CD4-positive, alpha-beta memory T cell (primary cell): Measurements from ENCODE around the gene RASD2. TPM values are rescaled to one million over a fixed set of nuclear protein-coding genes. Genes with fewer than 3 reads are reported as not detected.
"Not testable (repeated sequence)": the region's sequence is repeated elsewhere in the genome, so short reads cannot be mapped to it uniquely, and the experiment has no call there.

Experiments
- CTCF ChIA-PET: fragments of 350-600 bp; sonication (Branson Sonifier 250); formaldehyde crosslinking; loops from one replicate; lab custom pipeline; 2021; ENCODE audit warnings: inconsistent platforms; ENCODE audit not compliant: partially characterized antibody; lab: Charles Lee
- POLR2A ChIA-PET: fragments of 350-600 bp; sonication (Branson Sonifier 250); formaldehyde crosslinking; loops from one replicate; lab custom pipeline; 2021; ENCODE audit not compliant: partially characterized antibody; lab: Charles Lee
- DNase-seq, 5 donors: peaks; one replicate each; pipeline versions ENCODE4 v3.0.0 to v3.0.0-alpha.2; 2020 to 2022; ENCODE audit warnings: mixed read lengths in 1 of 5
- H3K27ac ChIP-seq: one replicate; pipeline ENCODE4 v1.7.0; 2013; ENCODE audit warnings: low read depth, low read length
- H3K27me3 ChIP-seq: 2 replicates; pipeline ENCODE4 v1.7.0; 2013; ENCODE audit warnings: mild to moderate bottlenecking, low read length, moderate library complexity; ENCODE audit not compliant: insufficient read depth
- H3K36me3 ChIP-seq: 2 replicates; pipeline ENCODE4 v1.7.0; 2013; ENCODE audit warnings: mild to moderate bottlenecking, low read length, moderate library complexity; ENCODE audit not compliant: insufficient read depth
- H3K4me1 ChIP-seq: 2 replicates; pipeline ENCODE4 v1.7.0; 2013; ENCODE audit warnings: mild to moderate bottlenecking, low read length, moderate library complexity; ENCODE audit not compliant: insufficient read depth
- H3K4me3 ChIP-seq, 2 donors: one replicate each; pipeline ENCODE4 v1.7.0; 2013; ENCODE audit warnings: low read length in 2 of 2, mild to moderate bottlenecking in 1 of 2
- H3K9me3 ChIP-seq, 2 donors: one replicate each; pipeline ENCODE4 v1.7.0; 2013; ENCODE audit warnings: low read length in 2 of 2, control low read depth in 1 of 2; ENCODE audit not compliant: control insufficient read depth in 1 of 2
- H3K27ac Mint-ChIP-seq, 7 donors: one replicate each; pipeline ENCODE4 v1.8.0; 2020 to 2021; ENCODE audit warnings: mixed read lengths in 7 of 7, mild to moderate bottlenecking in 6 of 7, inconsistent platforms in 3 of 7, moderate library complexity in 3 of 7
- H3K27me3 Mint-ChIP-seq, 2 donors: one replicate each; pipeline ENCODE4 v1.8.0; 2020 to 2021; ENCODE audit warnings: mixed read lengths in 2 of 2
- H3K36me3 Mint-ChIP-seq, 2 donors: one replicate each; pipeline ENCODE4 v1.8.0; 2020 to 2021; ENCODE audit warnings: mixed read lengths in 2 of 2, inconsistent platforms in 1 of 2, mild to moderate bottlenecking in 1 of 2
- H3K4me1 Mint-ChIP-seq, 4 donors: one replicate each; pipeline ENCODE4 v1.8.0; 2020 to 2021; ENCODE audit warnings: mixed read lengths in 4 of 4, mild to moderate bottlenecking in 1 of 4
- H3K4me3 Mint-ChIP-seq, 8 donors: one replicate each; pipeline ENCODE4 v1.8.0; 2020 to 2021; ENCODE audit warnings: mixed read lengths in 8 of 8, mild to moderate bottlenecking in 7 of 8, moderate library complexity in 6 of 8, inconsistent platforms in 3 of 8
- H3K9me3 Mint-ChIP-seq, 8 donors: one replicate each; pipeline ENCODE4 v1.8.0; 2020 to 2021; ENCODE audit warnings: mixed read lengths in 8 of 8, mild to moderate bottlenecking in 5 of 8, inconsistent platforms in 3 of 8, moderate library complexity in 1 of 8
- intact Hi-C: fragments of 100-400 bp; cut with micrococcal nuclease; formaldehyde crosslinking; loops from one replicate; pipeline ENCODE4 v1.15.1; 2023
- polyA plus RNA-seq, 2 donors: library from polyadenylated mRNA; unstranded; fragments of 300-500 nt; fragmentation: Illumina TruSeq; gene quantifications; one replicate each; pipeline ENCODE4 v1.2.3, GENCODE V29; 2021
- total RNA-seq, 2 experiments: library from RNA; stranded (reverse); gene quantifications; one replicate each; pipeline ENCODE4 v1.2.3, GENCODE V29; 2021

RASD2 gene
- total and polyA plus RNA-seq, 4 experiments from 2014 or later: 0.13 TPM; not detected in 3

DNA sequence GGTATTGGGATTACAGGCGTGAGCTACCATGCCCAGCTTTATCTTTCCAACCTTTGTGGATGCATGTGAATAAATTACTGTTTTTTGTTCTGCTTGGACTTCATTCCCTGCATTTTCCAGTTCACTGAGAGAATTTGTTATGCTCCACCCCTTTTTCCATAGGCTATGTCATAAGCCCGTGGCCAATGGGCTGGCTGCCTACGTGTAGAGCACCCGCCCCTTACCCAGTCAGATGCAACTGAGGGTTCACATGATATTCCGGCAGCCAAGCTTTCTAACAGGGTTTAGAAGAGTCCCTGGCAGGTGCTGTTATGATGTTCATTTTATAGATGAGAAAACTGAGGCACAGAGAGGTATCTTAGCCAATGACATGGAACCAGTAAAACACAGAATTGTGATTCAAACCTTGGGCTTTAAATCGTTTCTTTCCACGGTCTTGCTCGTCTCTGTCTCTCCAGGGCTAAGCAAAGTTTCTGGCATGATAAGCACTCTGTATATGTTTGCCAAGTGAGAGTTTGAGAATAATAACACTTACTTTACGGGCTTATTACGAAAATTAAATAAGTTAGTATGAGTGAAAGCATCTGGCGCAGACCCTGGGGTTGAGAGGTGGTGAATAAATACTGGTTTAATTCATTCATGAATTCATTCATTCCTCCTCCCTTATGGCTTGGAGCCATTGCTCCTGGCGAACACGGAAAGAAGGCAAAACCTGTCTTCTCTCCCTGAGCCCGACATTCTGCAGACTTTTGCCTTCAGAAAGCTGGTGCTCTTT is 42.4 kb upstream of the RASD2 start:
- intact Hi-C loops: no loop called here
- no peak for DNase-seq
- H3K27me3 Mint-ChIP-seq: peaks cover 31 to 52% of the 10 kb centered on the region in 2 donors
- Histone ChIP-seq H3K9me3 (no peaks in the 10 kb centered on the region), H3K4me3 (no peak overlapping the region), H3K4me1 (no peaks in the 10 kb centered on the region), H3K36me3 (no peaks in the 10 kb centered on the region), H3K27me3 (no peaks in the 10 kb centered on the region), H3K27ac (no peak overlapping the region)
- H3K4me3 Mint-ChIP-seq: no peak overlapping the region
- ChIA-PET CTCF (no interaction called here), POLR2A (no interaction called here)
- H3K36me3 Mint-ChIP-seq: no peaks in the 10 kb centered on the region
- H3K27ac Mint-ChIP-seq: no peak overlapping the region
- no peaks in the 10 kb centered on the region for H3K9me3 Mint-ChIP-seq
- H3K4me1 Mint-ChIP-seq: no peaks in the 10 kb centered on the region

DNA sequence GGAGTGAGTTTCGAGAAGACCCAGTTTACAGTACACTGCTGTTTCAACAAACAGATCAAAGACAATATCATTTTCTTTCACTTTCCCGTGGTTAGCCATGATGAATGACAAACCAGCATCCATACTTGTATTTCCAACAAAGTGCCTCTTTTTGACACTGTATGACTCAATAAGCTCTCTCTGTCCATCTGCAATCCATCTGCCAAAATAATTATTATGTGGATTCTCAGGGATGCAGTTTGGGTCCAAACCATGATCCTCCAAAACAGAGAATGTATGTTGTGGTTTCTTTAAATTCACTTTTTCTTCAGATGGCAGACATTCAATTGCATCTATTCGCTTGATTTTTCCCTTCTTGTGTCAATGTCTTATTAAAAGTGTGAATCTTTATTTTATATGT is 37.8 kb upstream of the RASD2 start:
- ChIA-PET POLR2A (no interaction called here), CTCF (no interaction called here)
- H3K27me3 Mint-ChIP-seq: peaks cover 19 to 31% of the 10 kb centered on the region in 2 donors
- no peak overlapping the region for H3K27ac ChIP-seq
- no peaks in the 10 kb centered on the region for H3K27me3 ChIP-seq
- no peaks in the 10 kb centered on the region for H3K9me3 Mint-ChIP-seq
- no peak overlapping the region for H3K4me3 Mint-ChIP-seq
- H3K36me3 ChIP-seq: no peaks in the 10 kb centered on the region
- H3K36me3 Mint-ChIP-seq: no peaks in the 10 kb centered on the region
- H3K4me1 Mint-ChIP-seq: no peaks in the 10 kb centered on the region
- no peak overlapping the region for H3K4me3 ChIP-seq
- intact Hi-C loops: no loop called here
- DNase-seq: no peak
- no peaks in the 10 kb centered on the region for H3K9me3 ChIP-seq
- H3K27ac Mint-ChIP-seq: no peak overlapping the region
- H3K4me1 ChIP-seq: no peaks in the 10 kb centered on the region

DNA sequence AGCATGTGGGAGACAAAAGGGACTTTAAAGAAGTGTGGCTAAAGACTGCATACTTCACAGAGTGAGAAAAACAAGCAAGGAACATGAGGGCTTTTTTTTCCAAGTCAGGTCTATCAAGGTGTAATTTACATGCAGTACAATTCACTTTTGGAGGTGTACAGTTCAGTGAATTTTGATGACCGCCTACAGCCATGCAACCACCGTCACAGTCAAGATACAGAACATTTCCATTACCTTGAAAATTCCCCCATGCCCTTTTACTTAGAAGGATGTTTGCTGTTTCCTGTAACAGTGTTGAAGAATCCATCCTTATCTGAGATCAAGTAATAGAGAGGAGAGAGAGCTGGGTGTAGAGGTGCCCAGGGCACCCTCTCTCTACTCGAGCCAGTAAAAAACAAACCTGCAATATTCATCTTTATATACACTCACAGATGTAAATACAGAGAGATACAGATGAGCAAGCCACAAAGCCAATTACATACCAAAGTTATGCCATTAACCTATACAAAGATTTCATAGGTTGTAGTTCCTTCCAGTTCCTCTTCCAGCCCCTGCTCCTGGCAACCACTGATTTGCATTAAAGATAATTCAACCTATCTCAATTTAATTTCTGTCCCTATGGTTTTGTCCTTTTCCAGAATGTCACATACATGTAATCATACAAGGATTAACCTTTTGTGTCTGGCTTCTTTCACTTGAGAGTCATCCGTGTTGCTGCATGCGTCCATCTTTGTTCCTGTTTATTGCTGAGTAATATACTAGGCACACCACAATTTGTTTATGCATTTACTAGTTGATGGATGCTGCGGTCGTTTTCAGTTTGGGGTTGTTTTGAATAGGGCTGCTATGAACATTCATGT is 35.0 kb upstream of the RASD2 start:
- H3K9me3 Mint-ChIP-seq: no peaks in the 10 kb centered on the region
- no peak overlapping the region for H3K27ac ChIP-seq
- CTCF ChIA-PET: no interaction called here
- H3K36me3 Mint-ChIP-seq: no peaks in the 10 kb centered on the region
- DNase-seq: no peak
- no peaks in the 10 kb centered on the region for H3K9me3 ChIP-seq
- intact Hi-C loops: no loop called here
- no peaks in the 10 kb centered on the region for H3K27me3 ChIP-seq
- H3K4me1 ChIP-seq: no peaks in the 10 kb centered on the region
- no peak overlapping the region for H3K27ac Mint-ChIP-seq
- H3K4me3 Mint-ChIP-seq: no peak overlapping the region
- peaks cover 17 to 23% of the 10 kb centered on the region in 2 donors for H3K27me3 Mint-ChIP-seq
- H3K4me1 Mint-ChIP-seq: no peaks in the 10 kb centered on the region
- H3K36me3 ChIP-seq: no peaks in the 10 kb centered on the region
- H3K4me3 ChIP-seq: no peak overlapping the region
- POLR2A ChIA-PET: no interaction called here

DNA sequence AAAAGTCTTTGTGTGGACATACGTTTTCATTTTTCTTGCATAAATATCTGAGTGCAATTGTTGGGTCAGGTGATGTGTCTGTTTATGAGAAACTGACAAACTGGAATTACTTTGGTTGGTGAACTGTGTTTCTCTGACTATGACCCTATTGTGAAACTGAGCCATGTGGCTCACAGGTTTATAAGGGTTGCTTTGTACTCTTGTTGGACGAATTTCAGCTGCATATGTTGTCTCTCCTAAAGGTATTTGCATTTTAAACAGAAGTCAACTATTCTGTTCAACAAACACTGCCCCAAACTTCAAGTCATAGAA is 34.4 kb upstream of the RASD2 start:
- intact Hi-C loops: no loop called here
- DNase-seq: no peak
- Histone ChIP-seq H3K4me1 (no peaks in the 10 kb centered on the region), H3K36me3 (no peaks in the 10 kb centered on the region), H3K9me3 (no peaks in the 10 kb centered on the region), H3K27me3 (no peaks in the 10 kb centered on the region), H3K4me3 (no peak overlapping the region), H3K27ac (no peak overlapping the region)
- H3K4me1 Mint-ChIP-seq: no peaks in the 10 kb centered on the region
- no peaks in the 10 kb centered on the region for H3K9me3 Mint-ChIP-seq
- CTCF ChIA-PET: no interaction called here
- H3K36me3 Mint-ChIP-seq: no peaks in the 10 kb centered on the region
- POLR2A ChIA-PET: no interaction called here
- H3K4me3 Mint-ChIP-seq: no peak overlapping the region
- no peak overlapping the region for H3K27ac Mint-ChIP-seq
- peaks cover 17 to 23% of the 10 kb centered on the region in 2 donors for H3K27me3 Mint-ChIP-seq

DNA sequence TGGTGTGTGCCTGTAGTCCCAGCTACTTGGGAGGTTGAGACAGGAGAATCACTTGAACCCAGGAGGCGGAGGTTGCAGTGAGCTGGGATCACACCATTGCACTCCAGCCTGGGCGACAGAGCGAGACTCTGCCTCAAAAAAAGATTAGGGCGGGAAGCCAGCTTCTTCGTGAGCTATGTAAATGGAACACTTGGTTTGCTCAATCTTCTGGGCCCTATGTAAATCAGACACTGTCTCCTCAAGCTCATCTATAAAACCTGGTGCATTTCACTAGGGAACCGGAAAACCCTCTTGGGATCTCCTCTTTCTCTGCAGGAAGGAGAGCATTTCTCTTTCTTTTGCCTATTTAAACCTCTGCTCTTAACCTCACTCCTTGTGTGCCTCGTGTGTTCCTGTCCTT is 32.8 kb upstream of the RASD2 start:
- H3K4me3 Mint-ChIP-seq, H3K4me3 ChIP-seq, H3K36me3 ChIP-seq, DNase-seq, CTCF ChIA-PET, H3K27me3 ChIP-seq, H3K9me3 Mint-ChIP-seq, intact Hi-C loops, H3K36me3 Mint-ChIP-seq, H3K4me1 ChIP-seq, H3K27ac Mint-ChIP-seq, H3K9me3 ChIP-seq, H3K4me1 Mint-ChIP-seq, POLR2A ChIA-PET, H3K27ac ChIP-seq: not testable (repeated sequence)
- peaks cover 10 to 15% of the 10 kb centered on the region in 2 donors for H3K27me3 Mint-ChIP-seq

DNA sequence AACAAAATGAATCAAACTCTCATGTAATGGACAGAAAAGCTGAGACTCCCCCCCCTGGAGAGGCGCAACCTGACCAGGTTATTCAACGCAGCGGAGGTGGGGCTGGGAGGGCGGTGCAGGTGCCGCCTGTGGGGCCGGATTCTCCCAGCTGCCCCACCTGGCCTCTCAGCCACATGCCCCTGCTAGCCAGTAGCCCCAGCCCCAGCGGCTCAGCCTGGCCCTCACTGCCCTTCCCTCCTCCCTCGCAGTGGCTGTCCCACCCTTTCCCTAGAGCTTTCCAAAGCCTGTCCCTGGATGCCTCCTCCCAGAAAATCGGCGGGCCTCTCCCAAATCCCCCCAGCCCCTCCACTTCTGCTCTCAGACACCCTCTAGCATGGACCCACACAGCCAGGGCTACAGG is 31.2 kb upstream of the RASD2 start:
- peaks cover 11 to 18% of the 10 kb centered on the region in 2 donors for H3K27me3 Mint-ChIP-seq
- intact Hi-C loops: no loop called here
- DNase-seq: no peak
- no peaks in the 10 kb centered on the region for H3K36me3 Mint-ChIP-seq
- no peaks in the 10 kb centered on the region for H3K9me3 Mint-ChIP-seq
- H3K4me1 Mint-ChIP-seq: no peaks in the 10 kb centered on the region
- no peaks in the 10 kb centered on the region for H3K27me3 ChIP-seq
- H3K4me3 ChIP-seq: no peak overlapping the region
- ChIA-PET POLR2A (no interaction called here), CTCF (no interaction called here)
- H3K4me3 Mint-ChIP-seq: no peak overlapping the region
- H3K27ac Mint-ChIP-seq: no peak overlapping the region
- H3K36me3 ChIP-seq: no peaks in the 10 kb centered on the region
- no peaks in the 10 kb centered on the region for H3K9me3 ChIP-seq
- H3K4me1 ChIP-seq: no peaks in the 10 kb centered on the region
- H3K27ac ChIP-seq: no peak overlapping the region

DNA sequence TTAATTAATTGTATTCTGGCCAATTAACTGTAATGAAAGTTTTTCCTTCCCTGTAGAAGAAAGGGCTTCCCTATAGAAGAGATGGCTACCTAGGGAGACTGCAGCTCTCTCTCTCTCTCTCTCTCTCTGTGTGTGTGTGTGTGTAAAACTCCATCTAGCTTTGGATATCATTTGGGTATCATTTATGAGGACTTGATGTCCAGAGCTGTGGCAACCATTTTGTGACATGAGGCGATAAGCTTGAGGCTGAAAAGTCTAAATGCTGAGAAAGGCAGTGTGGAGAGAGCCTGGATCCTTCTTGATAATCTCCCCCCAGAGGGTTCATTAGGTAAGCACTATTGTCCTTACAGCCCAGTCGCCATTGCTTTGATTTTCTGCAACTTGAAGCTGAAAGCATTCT is 30.7 kb upstream of the RASD2 start:
- no peak overlapping the region for H3K4me3 ChIP-seq
- Mint-ChIP-seq H3K27me3 (peaks cover 11 to 18% of the 10 kb centered on the region in 2 donors), H3K9me3 (no peaks in the 10 kb centered on the region), H3K36me3 (no peaks in the 10 kb centered on the region), H3K4me3 (no peak overlapping the region), H3K27ac (no peak overlapping the region), H3K4me1 (no peaks in the 10 kb centered on the region)
- CTCF ChIA-PET: no interaction called here
- no peak for DNase-seq
- POLR2A ChIA-PET: no interaction called here
- intact Hi-C loops: no loop called here
- H3K36me3 ChIP-seq: no peaks in the 10 kb centered on the region
- no peak overlapping the region for H3K27ac ChIP-seq
- no peaks in the 10 kb centered on the region for H3K4me1 ChIP-seq
- H3K27me3 ChIP-seq: no peaks in the 10 kb centered on the region
- no peaks in the 10 kb centered on the region for H3K9me3 ChIP-seq
